ENCODE results near the gene POLR2A.
"Not testable (repeated sequence)": the region's sequence is repeated elsewhere in the genome, so short reads cannot be mapped to it uniquely, and the experiment has no call there.

Gene POLR2A

DNA sequence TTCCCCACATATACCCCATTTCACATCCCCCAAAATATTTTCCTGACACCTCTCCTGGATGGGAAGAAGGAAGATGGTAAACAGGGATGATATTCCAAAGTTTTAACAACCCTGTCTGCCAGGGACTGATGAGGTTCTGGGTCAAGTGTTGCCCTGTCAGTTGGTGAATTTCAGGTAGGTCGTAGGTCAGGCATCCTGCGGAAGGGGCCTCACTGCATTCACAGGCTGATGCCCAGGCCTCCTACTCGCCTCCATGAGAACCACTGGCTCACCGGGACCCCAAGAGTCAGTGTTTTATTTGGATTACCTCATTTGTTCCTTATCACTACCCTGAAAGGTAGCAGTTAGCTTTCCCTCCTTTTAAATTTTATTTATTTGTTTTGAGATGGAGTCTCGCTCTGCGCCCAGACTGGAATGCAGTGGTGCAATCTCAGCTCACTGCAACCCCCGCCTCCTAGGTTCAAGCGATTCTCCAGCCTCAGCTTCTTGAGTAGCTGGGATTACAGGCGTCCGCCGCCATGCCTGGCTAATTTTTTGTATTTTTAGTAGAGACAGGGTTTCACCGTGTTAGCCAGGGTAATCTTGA lies 15.3 kb upstream of the POLR2A start:
- TF ChIP-seq, protein P1, sequence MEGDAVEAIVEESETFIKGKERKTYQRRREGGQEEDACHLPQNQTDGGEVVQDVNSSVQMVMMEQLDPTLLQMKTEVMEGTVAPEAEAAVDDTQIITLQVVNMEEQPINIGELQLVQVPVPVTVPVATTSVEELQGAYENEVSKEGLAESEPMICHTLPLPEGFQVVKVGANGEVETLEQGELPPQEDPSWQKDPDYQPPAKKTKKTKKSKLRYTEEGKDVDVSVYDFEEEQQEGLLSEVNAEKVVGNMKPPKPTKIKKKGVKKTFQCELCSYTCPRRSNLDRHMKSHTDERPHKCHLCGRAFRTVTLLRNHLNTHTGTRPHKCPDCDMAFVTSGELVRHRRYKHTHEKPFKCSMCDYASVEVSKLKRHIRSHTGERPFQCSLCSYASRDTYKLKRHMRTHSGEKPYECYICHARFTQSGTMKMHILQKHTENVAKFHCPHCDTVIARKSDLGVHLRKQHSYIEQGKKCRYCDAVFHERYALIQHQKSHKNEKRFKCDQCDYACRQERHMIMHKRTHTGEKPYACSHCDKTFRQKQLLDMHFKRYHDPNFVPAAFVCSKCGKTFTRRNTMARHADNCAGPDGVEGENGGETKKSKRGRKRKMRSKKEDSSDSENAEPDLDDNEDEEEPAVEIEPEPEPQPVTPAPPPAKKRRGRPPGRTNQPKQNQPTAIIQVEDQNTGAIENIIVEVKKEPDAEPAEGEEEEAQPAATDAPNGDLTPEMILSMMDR (IDR thresholded peaks at IDR 0.05), result no peak
- no peaks in the 10 kb centered on the region for H3K9me3 Mint-ChIP-seq
- H3K27me3 Mint-ChIP-seq (ENCODE audit: low read depth, poor library complexity), result peaks cover 2% of the 10 kb centered on the region
- no peak for DNase-seq
- H3K4me3 Mint-ChIP-seq, result peak overlapping the region; percentile 19
- H3K27ac Mint-ChIP-seq, result peak overlapping the region; percentile 90
- H3K4me1 Mint-ChIP-seq, result peaks cover 44% of the 10 kb centered on the region
- H3K36me3 Mint-ChIP-seq (ENCODE audit: low read depth), result peaks cover 14% of the 10 kb centered on the region

DNA sequence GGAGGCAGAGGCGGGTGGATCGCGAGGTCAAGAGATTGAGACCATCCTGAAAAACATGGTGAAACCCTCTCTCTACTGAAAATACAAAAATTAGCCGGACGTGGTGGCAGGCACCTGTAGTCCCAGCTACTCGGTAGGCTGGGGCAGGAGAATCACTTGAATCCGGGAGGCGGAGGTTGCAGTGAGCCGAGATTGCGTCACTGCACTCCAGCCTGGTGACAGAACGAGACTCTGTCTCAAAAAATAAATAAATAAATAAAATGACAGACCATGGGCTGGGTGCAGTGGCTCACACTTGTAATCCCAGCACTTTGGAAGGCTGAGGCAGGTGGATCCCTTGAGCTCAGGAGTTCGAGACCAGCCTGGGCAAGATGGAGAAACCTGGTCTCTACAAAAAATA lies 14.3 kb upstream of the POLR2A start:
- not testable (repeated sequence) for DNase-seq; H3K27ac Mint-ChIP-seq; H3K36me3 Mint-ChIP-seq (ENCODE audit: low read depth); H3K27me3 Mint-ChIP-seq (ENCODE audit: low read depth, poor library complexity); H3K4me3 Mint-ChIP-seq; H3K9me3 Mint-ChIP-seq
- H3K4me1 Mint-ChIP-seq, result peaks cover 44% of the 10 kb centered on the region

DNA sequence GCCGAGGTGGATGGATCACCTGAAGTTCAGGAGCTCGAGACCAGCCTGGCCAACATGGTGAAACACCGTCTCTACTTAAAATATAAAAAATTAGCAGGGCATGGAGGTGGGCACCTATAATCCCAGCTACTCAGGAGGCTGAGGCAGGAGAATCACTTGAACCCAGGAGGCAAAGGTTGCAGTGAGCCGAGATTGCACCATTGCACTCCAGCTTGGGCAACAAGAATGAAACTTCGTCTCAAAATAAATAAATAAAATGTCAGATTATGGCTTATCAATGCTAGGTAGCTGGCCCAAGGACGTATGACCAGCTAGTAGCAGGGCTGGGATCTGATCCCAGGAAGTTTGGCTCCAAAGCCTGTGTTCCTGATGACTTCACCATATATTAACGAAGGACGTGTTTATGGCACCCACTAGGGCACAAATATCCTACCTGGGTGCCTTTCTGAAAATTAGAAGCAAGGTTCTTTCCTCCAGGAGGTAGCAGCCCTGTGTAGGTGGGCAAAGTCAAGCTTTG lies 13.7 kb upstream of the POLR2A start:
- H3K27me3 Mint-ChIP-seq (ENCODE audit: low read depth, poor library complexity); H3K4me3 Mint-ChIP-seq; H3K36me3 Mint-ChIP-seq (ENCODE audit: low read depth); H3K27ac Mint-ChIP-seq; DNase-seq; H3K9me3 Mint-ChIP-seq: not testable (repeated sequence)
- peaks cover 42% of the 10 kb centered on the region for H3K4me1 Mint-ChIP-seq

DNA sequence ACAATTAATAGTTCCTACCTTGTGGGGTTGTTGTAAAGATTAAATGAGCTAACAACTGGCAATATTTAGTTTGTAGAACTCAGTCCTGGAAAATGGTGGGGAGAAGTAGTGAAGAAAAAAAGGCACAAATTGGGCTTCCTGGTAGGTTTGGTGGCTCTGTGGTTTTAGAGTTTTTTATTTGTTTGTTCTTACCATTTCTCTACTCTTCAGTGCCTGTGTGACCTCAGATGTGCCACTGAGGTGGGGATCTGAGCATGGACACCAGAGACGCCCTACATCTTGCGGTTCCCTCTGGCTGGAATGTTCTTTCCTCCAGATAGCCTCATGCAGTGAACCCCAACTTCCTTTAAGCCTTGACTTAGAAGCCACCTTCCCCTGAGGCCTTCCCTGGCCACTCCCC lies 12.4 kb upstream of the POLR2A start:
- H3K27me3 Mint-ChIP-seq (ENCODE audit: low read depth, poor library complexity), result peaks cover 5% of the 10 kb centered on the region
- peak overlapping the region; percentile 86 for H3K27ac Mint-ChIP-seq
- no peak overlapping the region for H3K4me3 Mint-ChIP-seq
- no peak for DNase-seq
- no peaks in the 10 kb centered on the region for H3K9me3 Mint-ChIP-seq
- peaks cover 43% of the 10 kb centered on the region for H3K4me1 Mint-ChIP-seq
- TF ChIP-seq, protein P1 (IDR thresholded peaks at IDR 0.05), result no peak
- peaks cover 4% of the 10 kb centered on the region for H3K36me3 Mint-ChIP-seq (ENCODE audit: low read depth)

DNA sequence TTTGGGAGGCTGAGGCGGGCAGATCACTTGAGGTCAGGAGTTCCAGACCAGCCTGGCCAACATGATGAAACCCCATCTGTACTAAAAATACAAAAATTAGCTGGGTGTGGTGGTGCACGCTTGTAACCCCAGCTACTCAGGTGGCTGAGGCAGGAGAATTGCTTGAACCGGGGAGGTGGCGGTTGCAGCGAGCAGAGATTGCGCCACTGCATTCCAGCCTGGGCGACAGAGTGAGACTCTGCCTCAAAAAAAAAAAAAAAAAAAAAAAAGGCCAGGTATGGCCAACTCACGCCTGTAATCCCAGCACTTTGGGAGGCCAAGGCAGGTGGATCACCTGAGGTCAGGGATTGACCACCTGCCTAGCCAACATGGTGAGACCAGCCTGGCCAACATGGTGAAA lies 9.4 kb upstream of the POLR2A start:
- H3K4me1 Mint-ChIP-seq, result peaks cover 40% of the 10 kb centered on the region
- H3K9me3 Mint-ChIP-seq; H3K27ac Mint-ChIP-seq; H3K36me3 Mint-ChIP-seq (ENCODE audit: low read depth); H3K27me3 Mint-ChIP-seq (ENCODE audit: low read depth, poor library complexity); H3K4me3 Mint-ChIP-seq; DNase-seq: not testable (repeated sequence)

DNA sequence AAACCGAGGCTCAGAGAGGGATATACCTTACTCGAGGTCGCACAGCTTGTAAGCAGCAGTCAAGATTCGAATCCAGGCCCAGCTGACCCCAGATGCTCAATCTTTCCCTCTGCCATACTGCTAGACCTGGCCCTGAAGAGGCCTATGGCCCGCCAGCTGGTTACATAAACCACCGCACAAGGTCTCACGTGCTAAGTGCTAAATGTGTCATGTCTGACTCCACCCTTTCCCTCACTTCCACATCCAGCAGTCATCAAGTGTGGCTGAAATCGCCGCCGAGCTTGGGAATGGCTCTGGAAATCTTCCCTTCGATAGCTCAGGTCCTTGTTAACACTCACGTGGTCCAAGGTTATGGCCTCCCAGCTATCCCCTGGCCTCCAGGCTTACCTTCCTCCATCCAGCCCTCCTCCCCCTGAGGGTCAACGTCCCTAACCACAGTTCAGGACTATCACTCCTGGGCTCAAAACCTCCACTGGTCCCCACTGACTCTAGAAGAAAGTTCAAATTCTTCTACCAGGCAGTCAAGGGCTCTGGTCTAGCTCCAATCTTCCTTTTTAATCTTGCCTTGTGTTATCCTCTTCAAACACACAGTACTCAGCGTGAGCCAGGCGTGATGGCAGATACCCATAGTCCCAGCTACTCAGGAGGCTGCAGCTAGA lies 8.3 kb upstream of the POLR2A start:
- no peaks in the 10 kb centered on the region for H3K9me3 Mint-ChIP-seq

DNA sequence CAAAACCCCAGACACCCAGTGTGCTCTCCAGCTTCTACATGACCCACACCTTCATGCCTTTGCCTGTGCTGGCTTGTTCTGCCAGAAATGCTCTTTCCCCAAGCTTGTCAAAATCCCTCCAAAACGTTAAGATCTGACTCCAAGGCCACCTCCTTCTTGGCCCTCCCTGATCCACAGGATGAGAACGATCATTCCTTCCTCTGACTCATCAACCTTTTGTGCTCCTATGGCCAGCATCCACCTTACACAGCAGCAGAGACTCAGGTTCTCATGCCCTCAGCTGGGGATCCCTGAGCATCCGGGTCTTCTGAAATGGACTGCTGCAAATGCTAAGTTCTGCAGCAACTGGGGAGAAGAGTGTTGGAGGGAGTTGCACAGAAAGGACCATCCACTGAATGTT lies 7.7 kb upstream of the POLR2A start:
- Mint-ChIP-seq H3K27me3 (ENCODE audit: low read depth, poor library complexity) (peaks cover 3% of the 10 kb centered on the region), H3K36me3 (ENCODE audit: low read depth) (no peaks in the 10 kb centered on the region), H3K4me1 (peaks cover 56% of the 10 kb centered on the region), H3K27ac (no peak overlapping the region), H3K4me3 (no peak overlapping the region), H3K9me3 (no peaks in the 10 kb centered on the region)
- TF ChIP-seq, protein P1 (IDR thresholded peaks at IDR 0.05), result no peak
- no peak for DNase-seq

More for the DNA sequence above, 8.3 kb upstream of the POLR2A start:
- no peak for DNase-seq
- Mint-ChIP-seq H3K27me3 (ENCODE audit: low read depth, poor library complexity) (peaks cover 3% of the 10 kb centered on the region), H3K36me3 (ENCODE audit: low read depth) (no peaks in the 10 kb centered on the region), H3K4me3 (no peak overlapping the region), H3K27ac (peak overlapping the region; percentile 50), H3K4me1 (peaks cover 52% of the 10 kb centered on the region)
- TF ChIP-seq, protein P1 (IDR thresholded peaks at IDR 0.05), result no peak

Data from nephron progenitor cell (in vitro differentiated cells).